GM13976 (cell line): Measurements from ENCODE around the gene LRP5.

Experiments used
- DNase-seq: peaks from one replicate; pipeline ENCODE4 v3.0.0; 2012; ENCODE audit warnings: low spot score
- in situ Hi-C: fragments of 300-500 bp; cut with MboI; formaldehyde crosslinking; loops from one replicate; pipeline ENCODE4 v1.12.0; 2022; ENCODE audit warnings: low sequenced_read_pairs, mixed read lengths, inconsistent platforms; ENCODE audit not compliant: unreplicated experiment
- TF ChIP-seq, protein P1 (sequence below): IDR thresholded peaks from 2 replicates; pipeline ENCODE4 v1.5.1; 2012; ENCODE audit warnings: borderline replicate concordance, mild to moderate bottlenecking; ENCODE audit not compliant: insufficient read depth; ENCODE audit errors: extremely low read depth, missing control alignments, control extremely low read depth

LRP5 gene

DNA sequence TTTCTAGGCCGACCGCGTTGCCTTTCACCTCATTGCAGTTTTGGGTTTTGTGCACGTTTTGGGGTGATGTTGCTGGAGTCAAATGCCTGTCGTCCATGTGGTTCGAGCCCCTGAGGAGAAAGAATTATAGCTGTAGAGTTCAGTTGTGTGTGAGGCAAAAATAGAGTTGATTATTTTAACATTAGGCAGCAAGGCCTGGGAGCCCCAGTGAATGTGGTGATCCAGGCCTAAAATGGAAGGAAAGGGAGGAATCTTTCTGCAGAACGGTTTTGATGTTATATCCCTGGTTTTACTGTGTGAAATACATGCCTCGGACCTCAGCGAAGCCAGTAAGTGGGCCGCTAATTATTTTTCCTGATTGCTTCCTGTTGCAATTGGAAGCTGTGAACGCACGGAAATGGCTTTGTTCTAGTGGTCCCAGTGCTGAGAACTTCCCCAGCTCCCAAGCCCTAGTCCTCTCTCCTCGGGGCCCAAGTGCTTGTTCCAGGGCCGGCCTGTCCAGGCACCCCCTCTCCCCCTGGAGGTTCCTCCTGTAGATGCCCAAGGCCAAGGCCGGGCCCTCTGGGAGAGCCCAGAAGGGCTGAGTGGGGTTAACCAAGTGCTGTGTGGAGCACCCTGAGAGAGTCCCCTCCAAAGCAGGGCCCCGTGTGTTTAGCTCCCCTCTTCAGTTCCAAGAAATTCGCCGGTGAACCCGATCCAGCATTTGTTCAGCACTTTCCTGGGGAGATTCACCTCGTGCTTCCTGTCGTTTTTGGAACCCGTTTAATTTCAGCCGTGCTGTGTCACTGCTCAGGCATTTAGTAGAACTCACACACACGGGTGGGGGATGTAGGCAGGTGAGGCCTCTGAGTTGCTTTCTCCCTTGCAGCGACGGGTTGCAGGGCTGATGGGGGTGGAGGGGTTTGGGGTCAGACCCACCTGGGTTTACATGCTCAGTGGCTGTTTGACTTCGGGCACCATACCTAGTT is 2.1 kb downstream of the LRP5 start:
- in situ Hi-C loops = no loop called here
- DNase-seq = no peak
- TF ChIP-seq, protein P1, sequence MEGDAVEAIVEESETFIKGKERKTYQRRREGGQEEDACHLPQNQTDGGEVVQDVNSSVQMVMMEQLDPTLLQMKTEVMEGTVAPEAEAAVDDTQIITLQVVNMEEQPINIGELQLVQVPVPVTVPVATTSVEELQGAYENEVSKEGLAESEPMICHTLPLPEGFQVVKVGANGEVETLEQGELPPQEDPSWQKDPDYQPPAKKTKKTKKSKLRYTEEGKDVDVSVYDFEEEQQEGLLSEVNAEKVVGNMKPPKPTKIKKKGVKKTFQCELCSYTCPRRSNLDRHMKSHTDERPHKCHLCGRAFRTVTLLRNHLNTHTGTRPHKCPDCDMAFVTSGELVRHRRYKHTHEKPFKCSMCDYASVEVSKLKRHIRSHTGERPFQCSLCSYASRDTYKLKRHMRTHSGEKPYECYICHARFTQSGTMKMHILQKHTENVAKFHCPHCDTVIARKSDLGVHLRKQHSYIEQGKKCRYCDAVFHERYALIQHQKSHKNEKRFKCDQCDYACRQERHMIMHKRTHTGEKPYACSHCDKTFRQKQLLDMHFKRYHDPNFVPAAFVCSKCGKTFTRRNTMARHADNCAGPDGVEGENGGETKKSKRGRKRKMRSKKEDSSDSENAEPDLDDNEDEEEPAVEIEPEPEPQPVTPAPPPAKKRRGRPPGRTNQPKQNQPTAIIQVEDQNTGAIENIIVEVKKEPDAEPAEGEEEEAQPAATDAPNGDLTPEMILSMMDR = no peak

- in situ Hi-C loops = no loop called here
- TF ChIP-seq, protein P1 = no peak
- no peak for DNase-seq
Observed at GRCh38 chr11:68315171-68315920, 3.0 kb downstream of the LRP5 start.

DNA sequence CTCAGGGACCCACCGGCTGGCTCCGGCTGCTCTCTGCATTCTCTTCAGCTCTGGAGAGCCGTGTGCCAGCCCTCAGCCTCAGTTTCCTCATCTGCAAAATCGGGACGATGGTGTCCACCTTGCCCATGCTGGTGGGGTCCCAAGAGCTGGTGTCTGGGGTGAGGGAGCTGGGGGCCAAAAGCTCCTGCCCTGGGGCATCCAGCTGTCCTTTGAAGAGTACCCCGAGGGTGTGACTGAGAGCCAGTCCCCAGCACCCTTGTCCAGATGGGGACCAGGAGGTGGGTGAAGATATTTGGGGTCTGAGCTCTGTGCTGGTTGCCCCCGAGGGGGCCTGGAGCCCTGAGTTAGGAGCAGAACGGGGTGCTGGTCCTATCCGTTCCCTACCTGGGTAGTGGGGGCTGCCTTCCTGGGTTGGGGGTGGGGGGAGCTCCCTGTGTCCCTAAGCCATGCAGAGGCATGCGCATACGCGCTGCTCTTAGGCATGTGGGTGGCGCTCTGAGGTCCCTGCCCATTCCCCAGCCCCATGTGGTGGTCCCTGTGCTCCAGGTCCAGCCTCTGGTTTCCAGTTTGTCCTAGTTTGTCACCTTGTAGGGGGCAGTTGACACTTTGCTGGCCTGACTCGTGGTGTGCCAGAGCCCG is 4.9 kb downstream of the LRP5 start:
- TF ChIP-seq, protein P1 = no peak
- in situ Hi-C loops = no loop called here
- DNase-seq = no peak

DNA sequence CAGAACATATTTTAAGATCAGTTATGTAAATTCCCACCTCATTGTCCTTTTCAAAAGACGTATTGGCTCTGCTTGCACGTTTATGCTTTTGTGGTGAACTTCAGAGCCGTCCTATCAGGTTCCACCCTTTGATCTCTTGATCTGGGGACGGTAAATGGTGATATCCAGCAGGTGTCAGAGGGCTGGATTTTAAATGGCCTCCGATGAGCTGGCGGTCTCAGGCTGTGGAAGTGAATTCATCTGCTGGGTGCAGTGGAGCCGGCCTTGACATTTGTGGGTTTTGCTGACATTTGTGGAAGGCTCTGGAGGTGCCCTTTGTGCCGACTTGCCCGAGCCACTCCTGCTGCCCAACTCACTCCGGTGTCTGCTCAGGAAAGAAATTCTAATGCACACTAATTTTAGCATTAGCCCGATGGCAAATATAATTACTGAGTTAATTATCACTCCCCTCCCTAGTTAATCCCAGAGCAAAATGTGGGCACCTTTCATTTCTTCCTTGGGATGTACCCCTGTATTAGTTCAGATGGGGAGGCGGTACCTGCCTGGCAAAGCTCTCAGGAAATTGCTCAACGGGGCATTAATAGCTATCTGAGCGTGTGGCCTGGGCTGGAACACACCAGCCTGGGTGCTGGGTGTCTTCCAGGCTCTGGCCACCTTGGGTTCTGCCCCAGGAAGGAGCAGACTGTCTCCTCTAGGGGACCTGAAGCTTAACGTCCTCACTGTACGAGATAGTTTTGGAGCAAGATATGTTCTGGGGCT is 9.1 kb downstream of the LRP5 start:
- DNase-seq = no peak
- TF ChIP-seq, protein P1 = no peak
- in situ Hi-C loops = no loop called here

GRCh38 chr11:68322052-68322430 is 9.7 kb downstream of the LRP5 start:
- TF ChIP-seq, protein P1 = no peak
- in situ Hi-C loops = no loop called here
- DNase-seq = no peak

- in situ Hi-C loops = no loop called here
- DNase-seq = no peak
- TF ChIP-seq, protein P1 = no peak
Observed at GRCh38 chr11:68324241-68324640, 11.8 kb downstream of the LRP5 start.
